A204.1 (cell line): ENCODE measurements around the gene LRRC43.
"Not testable (repeated sequence)": the region's sequence is repeated elsewhere in the genome, so short reads cannot be mapped to it uniquely, and the experiment has no call there.

ENCODE experiments used
- FAIRE-seq: peaks from 2 replicates; lab custom pipeline; 2012; peaks lifted over from hg19 to GRCh38; lab: Jason Lieb, UNC

Gene LRRC43

DNA sequence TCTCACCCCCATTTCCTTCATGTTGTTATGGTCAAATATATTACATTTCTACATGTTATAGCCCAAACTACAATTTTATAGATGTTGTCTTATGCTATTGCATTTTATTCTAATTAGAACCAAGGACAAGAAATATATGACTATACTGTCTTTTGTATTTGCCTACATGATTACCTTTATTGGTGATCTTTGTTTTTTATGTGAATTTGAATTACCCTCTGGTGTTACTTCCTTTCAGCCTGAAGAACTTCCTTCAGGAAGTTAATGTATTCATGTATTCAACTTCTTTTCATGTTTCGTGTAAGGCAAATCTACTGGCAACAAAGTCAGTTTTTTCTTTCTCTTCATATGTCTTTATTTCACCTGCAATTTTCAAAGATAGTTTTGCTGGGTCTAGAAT, 11.9 kb downstream of the LRRC43 start:
- no peak for FAIRE-seq

DNA sequence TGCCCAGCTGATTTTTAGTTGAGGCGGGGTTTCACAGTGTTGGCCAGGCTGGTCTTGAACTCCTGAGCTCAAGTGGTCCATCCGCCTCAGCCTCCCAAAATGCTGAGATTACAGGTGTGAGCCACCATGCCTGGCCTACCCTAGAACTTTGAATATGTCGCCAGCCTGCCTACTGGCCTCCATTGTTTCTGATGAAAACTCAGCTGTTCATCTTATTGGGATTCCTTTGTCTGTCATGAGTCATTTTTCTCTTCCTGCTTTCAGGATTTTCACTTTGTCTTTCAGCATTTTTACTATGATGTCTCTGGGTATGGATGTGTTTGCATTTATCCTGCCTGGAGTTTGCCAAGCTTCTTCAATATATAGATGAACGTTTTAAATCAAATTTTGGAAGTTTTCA, 12.5 kb downstream of the LRRC43 start:
- FAIRE-seq: no peak

DNA sequence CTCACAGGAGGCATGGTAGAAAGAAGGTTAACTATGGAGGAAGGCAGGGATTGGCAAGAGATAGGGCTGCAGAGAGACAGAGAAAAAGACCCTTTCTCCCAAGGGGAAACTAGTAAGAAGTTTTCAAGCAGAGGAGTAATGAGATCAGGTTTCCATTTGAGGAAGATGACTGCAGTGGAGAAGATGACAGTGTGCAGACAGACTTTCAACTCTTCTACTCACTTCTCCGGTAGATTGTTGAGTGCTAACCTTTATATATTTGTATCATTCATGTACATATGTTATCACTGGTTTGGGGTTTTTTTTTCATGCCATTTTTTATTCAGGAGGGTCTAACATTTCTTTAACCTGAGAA, 14.7 kb downstream of the LRRC43 start:
- FAIRE-seq: no peak

- FAIRE-seq: no peak
Observed at GRCh38 chr12:122199484-122200355, 16.8 kb downstream of the LRRC43 start.

- FAIRE-seq: no peak
Observed at GRCh38 chr12:122200541-122201175, 17.7 kb downstream of the LRRC43 start.

- FAIRE-seq: no peak
Observed at GRCh38 chr12:122201381-122201780, 18.5 kb downstream of the LRRC43 start.

DNA sequence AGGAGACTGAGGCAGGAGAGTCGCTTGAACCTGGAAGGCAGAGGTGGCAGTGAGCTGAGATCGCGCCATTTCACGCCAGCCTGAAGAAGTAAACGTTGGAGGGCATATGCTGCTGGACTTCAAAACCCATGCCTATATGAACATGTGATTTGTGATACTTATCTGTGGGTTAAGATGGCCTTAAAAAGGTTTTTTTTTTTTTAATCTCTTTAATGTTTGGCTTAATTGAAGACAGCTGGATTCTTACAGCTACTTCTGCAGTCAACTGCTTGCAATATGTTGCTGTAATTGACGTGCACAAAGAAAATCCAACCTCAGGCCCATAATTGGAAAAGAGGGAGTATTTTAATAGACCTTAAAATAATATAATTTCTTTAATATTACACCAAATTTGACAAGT, 19.1 kb downstream of the LRRC43 start:
- FAIRE-seq: no peak

DNA sequence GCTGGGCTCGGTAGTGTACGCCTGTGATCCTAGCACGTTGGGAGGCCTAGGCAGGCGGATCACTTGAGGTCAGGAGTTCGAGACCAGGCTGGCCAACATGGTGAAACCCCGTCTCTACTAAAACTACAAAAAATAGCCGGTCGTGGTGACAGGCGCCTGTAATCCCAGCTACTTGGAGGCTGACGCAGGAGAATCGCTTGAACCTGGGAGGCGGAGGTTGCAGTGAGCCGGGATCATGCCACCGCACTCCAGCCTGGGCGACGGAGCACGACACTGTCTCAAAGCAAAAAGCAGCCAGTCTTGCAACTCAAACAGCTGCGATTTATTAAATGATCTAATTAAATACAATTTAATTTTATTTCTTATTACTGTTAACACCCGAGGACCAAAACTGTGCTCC, 19.9 kb downstream of the LRRC43 start:
- FAIRE-seq: not testable (repeated sequence)

- FAIRE-seq: no peak
Observed at GRCh38 chr12:122203301-122204166, 20.6 kb downstream of the LRRC43 start, which contains the start of gene B3GNT4. Gene B3GNT4, plus strand, starts transcription at chr12:122203709. Its CDS starts 910 bp downstream, at chr12:122204619.

GRCh38 chr12:122204167-122205052, 21.5 kb downstream of the LRRC43 start:
- FAIRE-seq: no peak

DNA sequence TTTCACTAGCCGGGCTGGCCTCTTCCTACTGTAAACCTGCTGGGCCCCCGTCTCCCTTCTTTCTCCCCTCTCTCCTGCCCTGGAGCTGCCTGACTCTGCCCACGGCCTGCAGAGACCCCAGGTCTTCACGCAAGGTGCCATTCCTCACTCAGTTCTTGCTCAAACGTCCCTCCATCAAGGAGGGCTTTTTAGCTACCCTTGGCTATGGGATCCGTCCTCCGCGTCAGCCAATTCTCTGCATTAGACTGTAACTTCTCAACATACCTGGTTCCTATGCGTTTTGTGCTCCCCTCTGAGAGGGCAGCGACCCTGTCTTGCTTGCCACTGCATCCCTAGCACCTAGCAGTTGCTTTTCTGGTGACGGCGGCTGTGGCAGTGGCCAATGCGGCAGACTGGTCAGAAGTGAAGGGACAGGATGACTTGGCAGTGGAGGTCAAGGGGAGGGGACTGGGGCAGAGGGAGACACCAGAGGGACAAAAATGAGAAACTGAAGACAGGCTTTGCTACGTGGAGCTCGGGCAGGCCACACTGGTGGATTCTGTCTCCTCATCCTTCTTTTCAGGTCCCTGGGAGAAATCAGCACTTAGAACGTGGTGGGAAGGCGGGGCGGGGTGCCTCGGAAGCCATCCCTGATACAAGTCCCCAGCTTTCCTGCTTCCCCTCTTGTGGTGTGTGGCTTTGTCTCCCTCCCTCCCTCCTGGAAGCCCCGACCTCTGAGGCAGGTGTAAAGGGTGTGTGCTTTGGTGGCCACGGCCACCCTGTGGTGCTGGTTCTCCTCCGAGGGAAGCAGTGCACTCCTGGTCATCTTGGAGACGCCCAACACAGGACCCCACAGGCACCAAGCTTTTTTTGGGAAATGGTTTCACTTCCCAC, 22.4 kb downstream of the LRRC43 start:
- FAIRE-seq: no peak

GRCh38 chr12:122206111-122206881, 23.4 kb downstream of the LRRC43 start:
- FAIRE-seq: no peak

DNA sequence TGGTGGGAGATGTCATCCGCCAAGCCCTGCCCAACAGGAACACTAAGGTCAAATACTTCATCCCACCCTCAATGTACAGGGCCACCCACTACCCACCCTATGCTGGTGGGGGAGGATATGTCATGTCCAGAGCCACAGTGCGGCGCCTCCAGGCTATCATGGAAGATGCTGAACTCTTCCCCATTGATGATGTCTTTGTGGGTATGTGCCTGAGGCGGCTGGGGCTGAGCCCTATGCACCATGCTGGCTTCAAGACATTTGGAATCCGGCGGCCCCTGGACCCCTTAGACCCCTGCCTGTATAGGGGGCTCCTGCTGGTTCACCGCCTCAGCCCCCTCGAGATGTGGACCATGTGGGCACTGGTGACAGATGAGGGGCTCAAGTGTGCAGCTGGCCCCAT, 24.1 kb downstream of the LRRC43 start:
- FAIRE-seq: no peak

DNA sequence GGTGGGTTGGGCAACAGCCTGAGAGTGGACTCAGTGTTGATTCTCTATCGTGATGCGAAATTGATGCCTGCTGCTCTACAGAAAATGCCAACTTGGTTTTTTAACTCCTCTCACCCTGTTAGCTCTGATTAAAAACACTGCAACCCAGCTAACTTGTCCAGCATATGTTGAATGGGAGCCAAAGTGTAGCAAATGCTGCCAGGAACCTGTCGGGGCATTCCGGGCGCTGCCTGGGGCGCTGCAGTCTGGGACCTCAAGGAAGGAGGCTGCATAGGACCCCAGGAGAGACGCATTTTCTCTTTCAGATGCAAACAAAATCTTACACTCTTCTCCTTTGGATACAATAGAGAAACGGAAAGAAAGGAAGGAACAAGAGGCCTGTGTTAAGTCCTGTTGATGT, 24.5 kb downstream of the LRRC43 start:
- FAIRE-seq: no peak

GRCh38 chr12:122208073-122208820, 25.3 kb downstream of the LRRC43 start:
- FAIRE-seq: no peak

DNA sequence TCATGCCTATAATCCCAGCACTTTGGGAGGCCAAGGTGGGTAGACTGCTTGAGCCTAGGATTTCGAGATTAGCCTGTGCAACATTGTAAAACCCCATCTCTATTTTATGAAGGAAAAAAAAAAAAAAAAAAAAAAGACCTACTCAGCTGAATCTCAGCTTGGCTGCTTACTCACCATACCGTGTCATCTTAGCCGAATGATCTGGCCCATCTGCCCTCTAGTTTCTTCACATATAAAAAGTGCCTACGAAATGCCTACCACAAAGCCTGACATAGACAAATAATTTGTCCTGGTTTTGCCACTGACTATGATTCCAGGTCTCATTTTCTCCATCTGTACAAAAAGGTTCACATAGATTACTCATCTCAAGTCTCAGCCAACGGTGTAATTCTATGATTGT, 32.8 kb downstream of the LRRC43 start:
- FAIRE-seq: no peak

GRCh38 chr12:122216445-122216844, 33.5 kb downstream of the LRRC43 start:
- no peak for FAIRE-seq

DNA sequence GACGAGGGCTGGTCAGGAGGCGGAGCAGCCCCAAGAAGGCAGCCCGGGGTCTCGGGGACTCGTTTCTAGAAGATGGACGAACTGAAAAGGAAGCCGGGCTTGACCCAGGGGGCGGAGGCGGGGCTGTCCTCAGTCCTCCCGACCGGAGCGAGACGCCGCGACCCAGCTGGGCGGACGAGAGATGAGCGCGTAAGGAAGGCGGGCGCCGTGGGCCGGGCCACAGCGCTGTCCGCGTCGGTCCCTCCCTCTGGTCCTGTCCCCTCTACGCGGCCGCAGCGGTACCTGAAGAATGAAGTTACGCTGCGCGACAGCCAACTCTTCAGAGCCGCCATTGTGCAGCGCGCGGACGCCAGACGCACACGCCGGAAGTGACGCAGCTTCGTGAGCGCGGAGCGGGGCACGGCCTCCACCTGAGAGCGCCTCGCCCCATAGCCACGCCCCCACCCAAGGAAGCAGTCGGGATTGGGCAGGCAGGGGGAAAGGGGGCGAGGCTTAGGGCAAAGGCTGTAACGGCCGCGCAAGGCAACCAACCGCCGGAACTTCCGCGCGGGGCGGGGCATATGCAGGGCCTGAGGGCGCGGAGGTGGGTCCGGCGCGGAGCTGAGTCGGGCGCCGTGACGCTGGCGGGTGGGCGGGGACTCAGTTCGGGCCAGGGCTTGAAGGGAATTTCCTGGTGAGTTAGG, 42.9 kb downstream of the LRRC43 start, which contains the start of gene DIABLO:
Gene DIABLO (minus strand): TSS at position 370 of the 683 bp plus-strand sequence. CDS start 38 bp downstream, at position 332.
- peak; percentile 98 for FAIRE-seq
